GM12878 (cell line): ENCODE measurements around the gene ITGA8.

Experiments used
- CUX1 ChIP-seq: IDR thresholded peaks from 2 replicates; pipeline ENCODE4 v1.6.1; 2012; ENCODE audit warnings: improper control_type of control experiment, low read depth, low read length; ENCODE audit not compliant: insufficient replicate concordance
- GABPA ChIP-seq: IDR thresholded peaks from 2 replicates; pipeline ENCODE4 v1.6.1; 2014; ENCODE audit warnings: antibody characterized with exemption, low read depth, mild to moderate bottlenecking, inconsistent platforms
- GATAD2B ChIP-seq: fragments of 450-650 bp; conservative IDR thresholded peaks from 2 replicates; pipeline ENCODE4 v1.6.1; 2017; ENCODE audit warnings: low read depth, mild to moderate bottlenecking, moderate library complexity
- PAX5 ChIP-seq: IDR thresholded peaks from 2 replicates; pipeline ENCODE4 v1.6.1; 2011; ENCODE audit warnings: low read depth, low read length, borderline replicate concordance
- RAD21 ChIP-seq: IDR thresholded peaks from 2 replicates; pipeline ENCODE4 v1.6.1; 2011; ENCODE audit warnings: mild to moderate bottlenecking, low read depth, low read length, moderate library complexity; ENCODE audit not compliant: insufficient read depth
- RFX5 ChIP-seq: IDR thresholded peaks from 2 replicates; pipeline ENCODE4 v1.6.1; 2011; ENCODE audit warnings: low read depth, low read length, improper control_type of control experiment
- ZNF24 ChIP-seq: fragments of 450-650 bp; IDR thresholded peaks from 2 replicates; pipeline ENCODE4 v1.6.1; 2017; ENCODE audit warnings: antibody characterized with exemption, mild to moderate bottlenecking
- ZSCAN29 ChIP-seq: fragments of 450-650 bp; IDR thresholded peaks from 2 replicates; pipeline ENCODE4 v1.6.1; 2017; ENCODE audit warnings: mild to moderate bottlenecking, moderate library complexity
- TF ChIP-seq, protein P1 (sequence below), 3 experiments: IDR thresholded peaks in 2 of 3; conservative IDR thresholded peaks in 1 of 3; 2 replicates each; pipeline ENCODE4 v1.5.1; 2011; ENCODE audit warnings: low read depth in 3 of 3, low read length in 3 of 3, mild to moderate bottlenecking in 3 of 3, control low read depth in 2 of 3, moderate library complexity in 2 of 3, inconsistent platforms in 1 of 3, mixed read lengths in 1 of 3; ENCODE audit not compliant: control insufficient read depth in 2 of 3, insufficient read depth in 1 of 3; ENCODE audit errors: extremely low read depth in 1 of 3

GRCh38 chr10:15515202-15515601 lies 204.5 kb downstream of the ITGA8 start:
- TF ChIP-seq CUX1 (no peak), GATAD2B (no peak), RAD21 (no peak), ZSCAN29 (no peak), ZNF24 (no peak), PAX5 (no peak), RFX5 (no peak), GABPA (no peak)
- TF ChIP-seq, protein P1, sequence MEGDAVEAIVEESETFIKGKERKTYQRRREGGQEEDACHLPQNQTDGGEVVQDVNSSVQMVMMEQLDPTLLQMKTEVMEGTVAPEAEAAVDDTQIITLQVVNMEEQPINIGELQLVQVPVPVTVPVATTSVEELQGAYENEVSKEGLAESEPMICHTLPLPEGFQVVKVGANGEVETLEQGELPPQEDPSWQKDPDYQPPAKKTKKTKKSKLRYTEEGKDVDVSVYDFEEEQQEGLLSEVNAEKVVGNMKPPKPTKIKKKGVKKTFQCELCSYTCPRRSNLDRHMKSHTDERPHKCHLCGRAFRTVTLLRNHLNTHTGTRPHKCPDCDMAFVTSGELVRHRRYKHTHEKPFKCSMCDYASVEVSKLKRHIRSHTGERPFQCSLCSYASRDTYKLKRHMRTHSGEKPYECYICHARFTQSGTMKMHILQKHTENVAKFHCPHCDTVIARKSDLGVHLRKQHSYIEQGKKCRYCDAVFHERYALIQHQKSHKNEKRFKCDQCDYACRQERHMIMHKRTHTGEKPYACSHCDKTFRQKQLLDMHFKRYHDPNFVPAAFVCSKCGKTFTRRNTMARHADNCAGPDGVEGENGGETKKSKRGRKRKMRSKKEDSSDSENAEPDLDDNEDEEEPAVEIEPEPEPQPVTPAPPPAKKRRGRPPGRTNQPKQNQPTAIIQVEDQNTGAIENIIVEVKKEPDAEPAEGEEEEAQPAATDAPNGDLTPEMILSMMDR (IDR thresholded peaks at IDR 0.05 in 2 of 3, conservative IDR thresholded peaks at IDR 0.05 in 1 of 3; ENCODE audit: control insufficient read depth in 2 of 3, extremely low read depth in 1 of 3, insufficient read depth in 1 of 3, low read depth in 3 of 3, low read length in 3 of 3), result no peak
